Sigmoid colon (tissue), 3 donors: ENCODE results near the gene NCKAP5.

Experiments used
- POLR2A ChIP-seq, 2 donors: fragments of 450-650 bp; IDR thresholded peaks; one replicate each; pipeline ENCODE4 v1.6.1; 2016; ENCODE audit warnings: antibody characterized with exemption in 2 of 2, mild to moderate bottlenecking in 2 of 2, moderate library complexity in 2 of 2
- TF ChIP-seq, protein P1 (sequence below), 4 experiments: fragments of 450-650 bp in 3 of 4; fragments of 200-600 bp in 1 of 4; IDR thresholded peaks; one replicate each; pipeline ENCODE4 v1.5.1; 2016 to 2019; ENCODE audit warnings: antibody characterized with exemption in 4 of 4, mild to moderate bottlenecking in 3 of 4, moderate library complexity in 2 of 4

DNA sequence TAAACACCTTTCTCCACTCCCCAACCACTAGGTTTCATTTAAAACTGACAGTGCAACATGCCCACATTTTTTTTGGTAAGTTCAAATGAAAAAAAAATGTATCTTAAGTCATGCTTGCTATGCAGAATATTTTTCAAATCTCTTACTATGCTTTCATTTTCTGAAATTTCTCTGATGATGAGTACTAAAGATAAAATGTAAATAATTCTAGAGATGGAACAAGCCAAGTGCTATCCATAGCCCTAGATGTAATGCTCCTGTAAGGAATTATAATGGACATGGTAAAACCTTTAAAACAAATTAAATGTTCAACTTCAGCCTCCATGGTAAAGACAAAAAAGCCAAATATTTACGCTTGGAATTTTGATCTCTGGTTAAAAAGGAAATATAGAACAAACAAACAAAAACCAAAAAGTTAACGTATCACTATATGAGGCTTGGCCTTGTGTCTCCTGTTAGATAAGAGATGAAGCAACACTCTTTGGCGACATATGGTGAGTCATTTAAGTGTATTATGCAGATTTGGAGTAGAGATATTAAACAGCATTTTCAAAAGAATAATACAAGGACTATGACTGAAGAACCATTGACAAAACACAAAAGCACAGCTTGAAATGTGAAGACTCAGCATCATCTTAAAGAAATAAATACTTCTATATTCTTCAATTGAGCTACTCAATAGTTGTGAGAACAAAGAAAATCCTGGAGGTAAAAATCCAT is 506.2 kb downstream of the NCKAP5 start:
- TF ChIP-seq, protein P1, sequence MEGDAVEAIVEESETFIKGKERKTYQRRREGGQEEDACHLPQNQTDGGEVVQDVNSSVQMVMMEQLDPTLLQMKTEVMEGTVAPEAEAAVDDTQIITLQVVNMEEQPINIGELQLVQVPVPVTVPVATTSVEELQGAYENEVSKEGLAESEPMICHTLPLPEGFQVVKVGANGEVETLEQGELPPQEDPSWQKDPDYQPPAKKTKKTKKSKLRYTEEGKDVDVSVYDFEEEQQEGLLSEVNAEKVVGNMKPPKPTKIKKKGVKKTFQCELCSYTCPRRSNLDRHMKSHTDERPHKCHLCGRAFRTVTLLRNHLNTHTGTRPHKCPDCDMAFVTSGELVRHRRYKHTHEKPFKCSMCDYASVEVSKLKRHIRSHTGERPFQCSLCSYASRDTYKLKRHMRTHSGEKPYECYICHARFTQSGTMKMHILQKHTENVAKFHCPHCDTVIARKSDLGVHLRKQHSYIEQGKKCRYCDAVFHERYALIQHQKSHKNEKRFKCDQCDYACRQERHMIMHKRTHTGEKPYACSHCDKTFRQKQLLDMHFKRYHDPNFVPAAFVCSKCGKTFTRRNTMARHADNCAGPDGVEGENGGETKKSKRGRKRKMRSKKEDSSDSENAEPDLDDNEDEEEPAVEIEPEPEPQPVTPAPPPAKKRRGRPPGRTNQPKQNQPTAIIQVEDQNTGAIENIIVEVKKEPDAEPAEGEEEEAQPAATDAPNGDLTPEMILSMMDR (IDR thresholded peaks at IDR 0.05): no peak
- no peak for TF ChIP-seq POLR2A (IDR thresholded peaks at IDR 0.05)
